HCEC 1CT (cell line): ENCODE data around the gene LAMA2.

Experiments used
- DNase-seq: peaks from one replicate; pipeline ENCODE4 v3.0.0-alpha.2; 2017

LAMA2 gene

DNA sequence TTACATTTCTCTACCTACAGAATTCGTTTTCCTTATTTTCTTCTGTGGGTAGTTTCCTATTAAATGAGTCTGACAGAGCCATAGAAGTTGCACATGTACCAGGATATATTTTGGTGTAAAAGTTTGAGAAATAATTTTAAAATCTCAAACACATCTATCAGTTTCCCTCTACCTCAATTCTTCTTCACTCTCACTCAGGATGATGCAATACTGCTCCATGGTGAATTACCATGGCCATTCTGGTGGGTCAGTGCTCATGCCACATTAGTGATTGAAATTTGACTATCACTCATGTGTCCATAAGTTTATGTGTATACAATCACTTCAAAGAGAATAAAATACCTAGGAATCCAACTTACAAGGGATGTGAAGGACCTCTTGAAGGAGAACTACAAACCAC lies 675.3 kb downstream of the LAMA2 start:
- no peak for DNase-seq

DNA sequence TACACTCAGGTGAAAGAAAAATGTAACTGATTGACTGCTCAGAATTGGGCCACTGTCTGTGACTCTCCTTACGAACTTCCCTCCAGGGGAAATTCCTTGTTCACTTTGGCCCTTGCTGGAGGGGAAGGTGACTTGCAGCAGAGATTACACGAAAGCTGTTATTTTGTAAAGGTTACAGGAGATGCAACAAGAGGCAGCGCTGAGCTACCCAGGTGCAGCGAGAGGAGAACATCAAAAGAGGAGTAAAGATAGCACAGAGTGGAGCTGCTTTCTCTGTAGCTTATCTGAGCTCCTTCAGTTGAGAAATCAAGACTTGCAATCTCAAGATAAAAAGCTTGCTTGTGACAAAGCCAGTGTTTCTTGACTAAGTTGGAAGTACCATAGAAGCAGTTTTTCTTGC lies 682.4 kb downstream of the LAMA2 start:
- no peak for DNase-seq

DNA sequence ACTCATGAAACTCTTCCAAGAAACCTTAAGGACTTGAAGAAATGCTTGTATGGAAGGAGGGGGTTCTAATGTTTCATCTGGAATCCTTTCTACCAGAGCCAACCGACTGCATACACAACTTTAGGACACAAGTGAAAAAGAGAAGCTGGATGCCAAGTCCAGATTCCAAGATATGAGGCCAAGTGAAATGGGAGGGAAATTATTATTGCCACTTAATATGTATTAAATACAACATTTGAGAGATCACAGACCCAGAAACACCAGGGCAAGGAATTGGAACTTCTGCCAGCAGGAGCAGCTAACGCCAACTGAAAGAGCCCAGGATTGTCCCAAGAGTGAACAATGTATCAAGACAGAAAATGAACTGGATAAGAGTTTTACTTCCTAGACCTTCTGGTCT lies 682.9 kb downstream of the LAMA2 start:
- no peak for DNase-seq
